ENCODE data around the gene AREL1. TPM values are rescaled to one million over a fixed set of nuclear protein-coding genes. Genes with fewer than 3 reads are reported as not detected.

Gene AREL1
- total RNA-seq, 1 experiment from 2014 or later, result 27.7 TPM

DNA sequence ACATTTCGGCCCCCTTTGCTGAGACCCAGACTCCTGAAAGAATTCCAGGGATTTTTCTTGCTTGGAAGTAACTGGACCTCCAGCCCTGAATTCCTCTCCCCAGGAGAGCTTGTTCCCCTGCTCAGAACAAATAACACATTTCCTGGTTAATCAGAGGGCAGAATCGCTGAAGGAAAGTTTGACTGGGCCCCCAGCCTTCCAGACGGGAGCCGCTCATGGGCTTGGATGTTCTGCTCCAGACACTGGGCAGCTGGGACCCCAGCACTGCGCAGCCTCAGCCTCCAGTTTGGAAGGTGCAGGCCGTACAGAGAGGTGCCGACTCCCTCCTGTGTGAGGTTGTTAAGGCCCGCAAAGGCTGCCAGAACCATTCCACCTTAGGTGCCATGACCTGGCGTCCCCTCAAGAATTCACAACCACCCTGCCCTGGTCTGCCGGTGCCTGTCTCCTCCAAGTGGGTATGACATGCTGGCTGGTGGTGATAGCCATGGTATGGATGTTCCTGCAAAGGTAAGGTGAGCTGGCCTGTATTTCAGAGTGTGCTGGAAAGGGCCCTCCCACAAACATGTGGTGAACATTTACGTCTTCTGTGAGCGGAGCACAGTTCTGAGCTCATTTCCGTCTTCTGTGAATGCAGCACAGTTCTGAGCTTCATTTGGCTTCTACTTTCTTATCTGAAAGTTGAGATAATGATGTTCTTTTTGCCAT is 95.7 kb downstream of the AREL1 start:
- peak; percentile 26 for DNase-seq (ENCODE audit: unreplicated experiment)
- H3K4me1 Mint-ChIP-seq (ENCODE audit: insufficient read depth, unreplicated experiment), result peaks cover 65% of the 10 kb centered on the region
- no peaks in the 10 kb centered on the region for H3K36me3 Mint-ChIP-seq (ENCODE audit: insufficient read depth, unreplicated experiment)
- intact Hi-C loops (cut with micrococcal nuclease), result loop anchor here (5.0 kb wide), 1 partner anchor 145 kb away; the partner anchor contains the start of gene YLPM1
- CTCF ChIA-PET, result interaction anchor here (0.7 to 3.8 kb wide), 9 partner anchors 8 to 1690 kb away, joined by 3 to 21 read pairs (median 4); no protein-coding TSS in a partner anchor
- no TSS peak for BruUV-seq (replicated peaks)
- POLR2A ChIA-PET, result interaction anchor here (0.5 to 4.9 kb wide), 13 partner anchors 8 to 599 kb away, joined by 3 to 40 read pairs (median 4); partner anchors contain the start of genes ISCA2, NPC2 and YLPM1
- peak overlapping the region; percentile 80 for H3K27ac Mint-ChIP-seq (ENCODE audit: low read depth, unreplicated experiment)
- TF ChIP-seq, protein P1, sequence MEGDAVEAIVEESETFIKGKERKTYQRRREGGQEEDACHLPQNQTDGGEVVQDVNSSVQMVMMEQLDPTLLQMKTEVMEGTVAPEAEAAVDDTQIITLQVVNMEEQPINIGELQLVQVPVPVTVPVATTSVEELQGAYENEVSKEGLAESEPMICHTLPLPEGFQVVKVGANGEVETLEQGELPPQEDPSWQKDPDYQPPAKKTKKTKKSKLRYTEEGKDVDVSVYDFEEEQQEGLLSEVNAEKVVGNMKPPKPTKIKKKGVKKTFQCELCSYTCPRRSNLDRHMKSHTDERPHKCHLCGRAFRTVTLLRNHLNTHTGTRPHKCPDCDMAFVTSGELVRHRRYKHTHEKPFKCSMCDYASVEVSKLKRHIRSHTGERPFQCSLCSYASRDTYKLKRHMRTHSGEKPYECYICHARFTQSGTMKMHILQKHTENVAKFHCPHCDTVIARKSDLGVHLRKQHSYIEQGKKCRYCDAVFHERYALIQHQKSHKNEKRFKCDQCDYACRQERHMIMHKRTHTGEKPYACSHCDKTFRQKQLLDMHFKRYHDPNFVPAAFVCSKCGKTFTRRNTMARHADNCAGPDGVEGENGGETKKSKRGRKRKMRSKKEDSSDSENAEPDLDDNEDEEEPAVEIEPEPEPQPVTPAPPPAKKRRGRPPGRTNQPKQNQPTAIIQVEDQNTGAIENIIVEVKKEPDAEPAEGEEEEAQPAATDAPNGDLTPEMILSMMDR (IDR thresholded peaks at IDR 0.05; ENCODE audit: unreplicated experiment), result no peak
- H3K9me3 Mint-ChIP-seq (ENCODE audit: unreplicated experiment), result no peaks in the 10 kb centered on the region
- no peak overlapping the region for H3K4me3 Mint-ChIP-seq (ENCODE audit: unreplicated experiment)
- H3K27me3 Mint-ChIP-seq (ENCODE audit: insufficient read depth, unreplicated experiment), result no peaks in the 10 kb centered on the region

DNA sequence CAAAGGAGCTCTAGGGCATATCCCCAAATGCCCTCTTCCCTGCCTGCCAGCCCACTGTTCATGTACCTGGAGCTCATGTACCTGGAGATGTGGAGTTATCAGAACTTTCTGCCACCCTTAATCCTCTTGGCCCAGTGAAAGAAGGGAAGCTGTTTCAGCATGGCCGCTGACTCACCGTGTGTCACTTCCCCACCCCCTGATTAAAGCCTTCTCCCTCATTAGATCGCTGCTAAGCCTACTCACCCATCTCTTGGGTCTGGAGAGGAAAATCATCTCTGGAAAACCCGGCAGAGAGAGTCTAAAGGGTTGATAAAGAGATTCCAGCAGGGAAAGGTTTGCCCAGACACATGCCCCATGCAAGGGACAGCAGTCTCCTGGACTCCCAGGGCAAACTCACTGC is 96.4 kb downstream of the AREL1 start:
- H3K27ac Mint-ChIP-seq (ENCODE audit: low read depth, unreplicated experiment), result peak overlapping the region; percentile 80
- ChIA-PET CTCF (interaction anchor here (0.6 to 1.7 kb wide), 11 partner anchors 32 to 1689 kb away, joined by 3 to 10 read pairs (median 4); no protein-coding TSS in a partner anchor), POLR2A (interaction anchor here (0.7 to 4.9 kb wide), 10 partner anchors 7 to 598 kb away, joined by 3 to 40 read pairs (median 4); partner anchors contain the start of genes ISCA2 and NPC2)
- TF ChIP-seq, protein P1 (IDR thresholded peaks at IDR 0.05; ENCODE audit: unreplicated experiment), result no peak
- no TSS peak for BruUV-seq (replicated peaks)
- DNase-seq (ENCODE audit: unreplicated experiment), result peak; percentile 92
- H3K9me3 Mint-ChIP-seq (ENCODE audit: unreplicated experiment), result no peaks in the 10 kb centered on the region
- intact Hi-C loops (cut with micrococcal nuclease), result loop anchor here (5.0 kb wide), 1 partner anchor 146 kb away; the partner anchor contains the start of gene YLPM1
- H3K4me1 Mint-ChIP-seq (ENCODE audit: insufficient read depth, unreplicated experiment), result peaks cover 65% of the 10 kb centered on the region
- no peaks in the 10 kb centered on the region for H3K27me3 Mint-ChIP-seq (ENCODE audit: insufficient read depth, unreplicated experiment)
- H3K4me3 Mint-ChIP-seq (ENCODE audit: unreplicated experiment), result peak overlapping the region; percentile 13
- no peaks in the 10 kb centered on the region for H3K36me3 Mint-ChIP-seq (ENCODE audit: insufficient read depth, unreplicated experiment)

DNA sequence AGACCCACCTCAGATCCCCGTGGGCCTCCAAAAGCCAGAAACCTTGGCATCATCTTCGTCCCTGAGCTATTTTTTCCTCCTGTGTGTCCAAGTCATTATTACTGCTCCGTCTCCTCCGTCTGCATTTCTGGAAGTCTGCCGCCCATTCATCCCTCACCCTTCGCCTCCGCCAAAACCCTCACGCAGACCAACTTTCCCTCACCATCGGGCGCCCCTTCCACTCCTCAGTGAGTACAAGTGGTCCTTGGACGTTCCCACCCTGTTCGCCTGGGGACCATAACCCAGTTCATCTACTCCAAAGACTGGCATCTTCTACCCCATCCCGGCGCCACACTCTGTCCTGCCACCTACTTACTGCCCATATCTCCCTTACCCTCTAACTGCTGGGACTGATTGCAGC is 97.1 kb downstream of the AREL1 start:
- Mint-ChIP-seq H3K9me3 (ENCODE audit: unreplicated experiment) (no peaks in the 10 kb centered on the region), H3K27me3 (ENCODE audit: insufficient read depth, unreplicated experiment) (no peaks in the 10 kb centered on the region), H3K36me3 (ENCODE audit: insufficient read depth, unreplicated experiment) (no peaks in the 10 kb centered on the region), H3K27ac (ENCODE audit: low read depth, unreplicated experiment) (peak overlapping the region; percentile 80), H3K4me3 (ENCODE audit: unreplicated experiment) (no peak overlapping the region), H3K4me1 (ENCODE audit: insufficient read depth, unreplicated experiment) (peaks cover 61% of the 10 kb centered on the region)
- BruUV-seq (replicated peaks), result no TSS peak
- intact Hi-C loops (cut with micrococcal nuclease), result loop anchor here (5.0 kb wide), 1 partner anchor 147 kb away; the partner anchor contains the start of gene YLPM1
- ChIA-PET CTCF (interaction anchor here (0.6 to 1.7 kb wide), 11 partner anchors 14 to 1870 kb away, joined by 3 to 10 read pairs (median 4); no protein-coding TSS in a partner anchor), POLR2A (interaction anchor here (1.1 to 4.9 kb wide), 4 partner anchors 21 to 597 kb away, joined by 3 to 40 read pairs (median 12); partner anchors contain the start of genes ISCA2 and NPC2)
- TF ChIP-seq, protein P1 (IDR thresholded peaks at IDR 0.05; ENCODE audit: unreplicated experiment), result no peak
- no peak for DNase-seq (ENCODE audit: unreplicated experiment)

Data from MCF 10A (cell line).